C1 segment of cervical spinal cord (tissue), 14 donors: ENCODE results near the gene MED26.

Experiments
- DNase-seq, 14 donors: peaks; one replicate each; lab custom pipeline; 2025; lab: John Stamatoyannopoulos, UW

Gene MED26

DNA sequence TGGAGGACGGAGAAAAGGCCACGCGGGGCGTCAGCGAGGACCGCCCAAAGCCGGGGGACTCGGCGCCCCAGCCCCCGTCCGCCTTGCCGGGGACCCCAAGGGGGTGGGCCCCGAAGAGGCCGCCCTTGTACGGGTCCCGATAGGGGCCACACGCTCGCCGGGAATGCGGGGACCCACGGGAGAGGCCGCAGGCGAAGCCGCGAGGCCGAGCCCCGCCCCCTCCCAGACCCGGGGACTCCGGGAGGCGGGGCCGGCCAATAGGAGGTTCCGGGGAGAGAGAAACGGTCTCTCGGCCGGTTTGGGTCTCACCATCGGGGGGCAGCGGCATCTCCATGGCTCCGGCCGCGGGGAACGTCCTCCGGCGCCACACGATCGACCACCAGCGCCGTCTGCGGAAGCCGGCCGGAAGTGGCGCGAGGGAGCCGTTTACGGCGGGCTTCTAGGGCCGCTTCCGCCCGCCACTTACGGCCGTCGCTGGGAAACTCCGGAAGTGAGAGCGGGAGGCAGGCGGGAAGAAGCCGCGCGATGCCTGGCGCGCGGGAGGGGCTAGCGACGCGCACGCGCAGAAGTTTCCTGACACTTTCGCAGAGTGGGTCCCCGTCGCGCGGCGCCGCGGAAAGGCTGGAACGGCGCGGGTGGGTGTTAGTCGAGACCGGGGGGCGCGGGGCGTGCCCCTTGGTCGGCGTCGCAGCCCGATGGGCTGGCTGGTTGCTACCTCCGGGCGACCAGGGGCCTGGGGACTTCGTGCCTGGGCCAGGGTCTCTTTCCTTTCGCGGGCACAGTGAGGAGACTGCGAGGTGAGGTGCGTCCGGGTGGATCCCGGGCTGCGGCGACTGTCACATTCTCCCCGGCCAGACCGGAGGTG, 85.7 kb downstream of the MED26 start, which contains the start of gene CHERP:
TSS of gene CHERP (minus strand) at position 393 of the 865 bp plus-strand sequence. CDS start at position 334, 59 bp downstream.
- DNase-seq: peak; percentile 42 to 95 (median 87)

DNA sequence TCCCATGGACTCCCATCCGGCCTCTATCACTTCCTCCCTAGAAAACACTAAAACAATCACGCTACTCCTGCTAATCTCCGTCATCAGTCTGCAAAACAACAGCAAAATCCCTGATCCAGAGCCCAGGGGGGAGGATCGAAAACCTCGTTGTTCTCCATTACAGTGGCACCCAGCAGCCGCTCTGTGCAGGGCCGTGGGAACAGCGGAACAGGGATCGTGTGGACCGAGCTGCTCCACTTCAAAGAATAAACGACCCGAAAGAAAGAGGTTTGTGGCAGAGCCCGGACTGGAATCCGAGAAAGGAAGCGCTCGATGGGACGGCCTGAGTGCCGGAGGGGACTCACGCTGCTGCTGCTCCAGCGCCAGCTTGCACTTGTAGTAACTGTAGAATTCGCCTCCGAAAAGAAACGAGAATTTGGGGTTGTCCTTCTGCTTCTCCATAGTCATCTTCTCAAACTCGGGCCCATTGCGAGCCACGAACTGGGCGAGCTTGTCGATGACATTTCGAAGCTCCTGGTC, 86.4 kb downstream of the MED26 start:
- DNase-seq: no peak

DNA sequence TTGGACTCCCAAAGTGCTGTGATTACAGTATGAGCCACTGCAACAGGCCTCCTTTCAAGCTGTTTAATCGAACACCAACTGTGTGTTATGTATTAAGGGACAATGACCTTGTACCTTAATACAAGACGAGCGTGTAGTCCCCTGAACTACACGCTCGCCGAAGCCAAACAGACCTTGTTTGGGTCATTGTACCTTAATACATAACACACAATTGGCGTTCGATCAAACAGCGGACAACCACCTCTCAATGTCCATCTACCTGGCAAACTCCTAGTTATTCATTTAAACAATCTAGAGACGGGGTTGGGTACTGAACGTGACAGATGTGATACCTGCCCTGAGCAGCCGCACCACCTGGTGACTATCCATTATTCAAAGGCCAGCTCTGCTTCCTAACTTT, 87.1 kb downstream of the MED26 start:
- no peak for DNase-seq

DNA sequence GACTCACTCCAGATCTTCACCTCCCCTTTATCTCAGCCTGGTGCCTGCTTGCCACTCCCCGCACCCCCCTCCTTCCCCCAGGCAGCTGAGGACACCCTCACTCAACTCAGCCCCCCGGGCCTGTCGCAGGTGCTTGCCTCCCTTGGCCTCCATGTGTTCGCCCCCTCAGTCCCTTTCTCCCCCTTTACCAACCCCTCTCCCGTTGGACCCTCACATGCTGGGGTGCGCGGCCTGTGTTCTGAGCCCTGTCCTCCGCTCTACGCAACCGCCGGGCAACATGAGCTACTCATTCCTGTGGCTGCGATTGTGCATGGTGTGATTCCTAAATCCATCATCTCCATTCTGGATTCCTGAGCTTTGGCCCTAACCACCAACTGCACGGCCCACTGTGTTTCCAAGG, 90.9 kb downstream of the MED26 start:
- DNase-seq: no peak

DNA sequence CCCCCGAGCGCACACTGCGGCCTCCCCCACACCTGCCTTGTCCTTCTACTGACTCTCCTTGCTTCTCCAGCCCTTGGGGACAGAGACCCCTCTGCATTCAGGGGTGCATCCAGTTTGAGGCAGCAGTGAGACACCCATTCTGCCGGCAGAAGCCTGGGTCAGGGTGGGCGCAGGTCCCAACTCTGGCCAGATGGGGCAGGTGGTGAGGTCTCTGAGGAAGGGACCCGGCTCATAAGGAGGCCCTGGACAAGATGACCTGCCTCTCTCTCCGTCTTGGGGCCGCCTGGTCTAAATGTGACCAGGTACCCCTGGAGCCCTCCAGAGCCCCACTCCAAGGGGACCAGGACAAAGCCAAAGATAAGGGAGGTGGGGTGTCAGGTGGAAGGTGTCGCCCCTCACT, 91.9 kb downstream of the MED26 start:
- DNase-seq: no peak

DNA sequence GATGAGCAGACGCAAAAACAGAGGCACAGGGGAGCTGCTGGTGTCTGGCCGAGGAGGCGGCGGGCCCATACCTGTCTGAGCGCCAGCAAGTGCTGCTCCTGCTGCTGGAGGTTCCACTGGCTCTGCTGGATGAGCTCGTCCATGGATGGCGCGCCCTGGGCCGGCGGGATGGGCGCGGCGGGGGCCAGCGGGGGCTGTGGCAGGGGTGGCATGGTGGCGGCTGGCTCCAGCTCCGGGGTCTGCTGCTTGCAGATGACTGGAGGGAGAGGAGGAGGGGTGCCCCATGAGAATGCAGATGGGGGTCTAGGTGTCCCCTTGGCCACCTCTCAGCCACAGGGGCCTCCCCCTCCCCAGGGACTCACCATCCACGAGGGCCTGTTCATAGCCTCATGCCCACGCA, 92.6 kb downstream of the MED26 start:
- DNase-seq: no peak

DNA sequence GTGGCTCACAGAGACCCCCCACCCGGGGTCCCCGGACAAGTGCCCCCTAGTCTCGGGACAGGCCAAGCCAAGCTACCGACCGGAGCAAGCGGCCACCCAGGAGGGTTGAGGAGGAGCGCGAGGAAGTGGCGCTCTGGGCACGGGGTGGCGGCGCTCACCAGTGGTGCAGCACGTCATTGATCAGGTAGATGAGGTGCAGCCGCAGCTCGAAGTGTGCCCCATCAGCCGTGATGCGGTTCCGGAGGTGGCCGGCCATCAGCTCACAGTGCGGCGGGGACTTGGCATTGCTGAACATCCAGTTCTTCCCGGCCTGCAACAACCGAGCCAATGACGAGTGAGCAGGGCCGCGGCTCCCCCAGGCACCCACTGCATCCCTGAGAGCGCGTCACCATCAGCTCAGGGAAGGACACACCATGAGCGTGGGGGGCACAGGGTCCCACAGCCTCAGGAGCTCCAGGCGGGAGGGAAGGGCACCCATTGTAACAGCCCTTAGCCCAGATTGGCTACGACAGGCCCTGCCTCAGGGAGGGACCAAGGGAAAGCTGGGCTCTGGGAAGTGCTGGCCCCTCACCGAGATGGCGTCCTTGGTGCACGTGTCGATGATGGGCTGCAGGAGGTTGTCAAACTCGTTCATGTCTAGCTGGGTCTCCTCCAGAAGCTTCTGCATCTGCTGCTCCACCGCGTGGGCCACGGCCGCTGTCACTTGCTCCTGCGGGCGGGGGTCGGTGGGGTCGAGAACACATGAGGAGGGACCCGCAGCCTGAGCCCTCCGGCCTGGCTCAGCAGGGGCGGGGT, 95.4 kb downstream of the MED26 start:
- no peak for DNase-seq

DNA sequence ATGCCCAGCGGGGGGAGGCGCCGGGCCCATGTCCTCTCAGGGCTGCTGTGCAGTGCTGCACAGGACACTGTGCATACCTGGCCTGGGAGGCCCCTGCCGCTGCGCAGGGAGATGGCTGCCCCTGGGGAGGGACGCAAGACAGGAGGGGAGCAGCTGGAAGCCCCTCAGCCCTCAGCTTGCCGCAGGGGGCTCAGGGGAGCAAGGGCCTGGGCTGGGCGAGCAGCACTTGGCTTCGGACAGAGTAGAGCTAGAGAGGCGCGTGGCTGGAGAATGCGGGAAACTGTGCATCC, 96.7 kb downstream of the MED26 start:
- DNase-seq: no peak

DNA sequence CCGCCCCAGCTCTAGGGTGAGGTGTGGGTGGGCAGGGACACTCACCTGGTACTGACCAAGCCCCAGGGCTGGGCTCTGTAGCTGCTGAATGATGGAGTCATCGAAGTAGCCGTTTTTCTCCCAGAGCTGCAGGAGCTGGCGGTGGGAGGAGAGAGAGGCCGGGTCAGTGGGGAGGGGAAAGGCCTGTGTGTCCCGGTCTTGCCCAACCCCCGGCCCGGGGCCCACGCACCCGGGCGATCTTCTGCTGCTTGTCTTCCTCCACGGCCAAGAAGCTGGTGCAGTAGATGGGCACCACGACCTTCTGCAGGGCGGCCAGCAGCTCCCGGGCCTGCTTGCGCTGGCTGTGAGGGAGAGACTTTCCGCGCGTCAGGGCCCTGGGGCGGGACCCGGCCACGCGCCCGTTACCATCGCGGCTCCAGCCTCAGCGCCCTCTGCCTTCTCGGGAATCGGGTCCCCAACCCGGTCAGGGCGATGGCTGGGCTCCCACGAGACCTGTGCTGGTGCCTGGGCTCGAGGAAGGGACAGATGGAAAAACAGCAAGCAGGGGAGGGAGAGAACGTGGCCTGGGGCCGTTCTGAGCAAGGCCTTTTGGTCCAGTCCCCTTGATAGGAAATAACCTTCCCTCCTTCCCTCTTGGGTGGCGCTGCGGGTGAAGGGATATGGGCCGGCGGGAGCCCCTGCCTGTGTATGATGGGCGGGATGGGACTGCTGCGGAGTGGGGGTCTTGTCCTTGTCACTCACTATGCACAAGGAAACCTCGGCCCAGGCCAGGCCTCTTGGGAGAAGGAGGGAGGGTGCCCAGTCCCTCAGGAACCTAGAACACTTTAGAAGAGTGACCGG, 97.2 kb downstream of the MED26 start:
- DNase-seq: no peak

DNA sequence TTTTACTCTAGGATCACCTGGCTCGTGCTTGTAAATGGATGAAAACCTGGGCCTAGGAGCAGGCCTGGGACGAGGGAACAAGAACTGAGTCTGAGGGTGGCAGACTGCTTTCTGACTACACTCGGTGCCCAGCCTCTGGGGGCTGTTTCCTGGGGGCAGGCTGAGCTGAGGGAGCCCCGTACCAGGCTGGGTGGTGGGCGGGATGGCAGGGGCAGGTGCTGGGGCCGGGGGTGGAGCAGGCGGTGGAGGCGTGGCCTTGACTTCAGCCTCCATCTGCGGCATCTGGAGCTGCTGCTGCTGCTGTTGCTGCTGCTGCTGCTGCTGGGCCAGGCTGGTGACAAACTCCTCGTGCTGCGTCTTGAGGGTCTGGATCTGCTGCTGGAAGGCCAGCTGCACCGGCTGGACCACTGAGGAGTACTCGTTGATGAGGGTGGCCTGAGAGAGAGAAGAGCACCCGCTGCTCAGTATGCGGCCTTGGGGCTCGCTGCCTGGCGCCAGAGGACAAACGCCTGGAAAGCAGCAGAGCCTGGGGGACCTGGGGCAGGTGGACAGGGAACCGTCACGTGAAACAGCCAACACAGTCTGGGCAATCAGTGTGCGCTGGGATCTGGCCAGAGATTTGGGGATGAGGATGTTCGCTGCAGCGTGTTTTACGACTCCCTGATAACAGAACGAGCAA, 98.4 kb downstream of the MED26 start:
- no peak for DNase-seq

DNA sequence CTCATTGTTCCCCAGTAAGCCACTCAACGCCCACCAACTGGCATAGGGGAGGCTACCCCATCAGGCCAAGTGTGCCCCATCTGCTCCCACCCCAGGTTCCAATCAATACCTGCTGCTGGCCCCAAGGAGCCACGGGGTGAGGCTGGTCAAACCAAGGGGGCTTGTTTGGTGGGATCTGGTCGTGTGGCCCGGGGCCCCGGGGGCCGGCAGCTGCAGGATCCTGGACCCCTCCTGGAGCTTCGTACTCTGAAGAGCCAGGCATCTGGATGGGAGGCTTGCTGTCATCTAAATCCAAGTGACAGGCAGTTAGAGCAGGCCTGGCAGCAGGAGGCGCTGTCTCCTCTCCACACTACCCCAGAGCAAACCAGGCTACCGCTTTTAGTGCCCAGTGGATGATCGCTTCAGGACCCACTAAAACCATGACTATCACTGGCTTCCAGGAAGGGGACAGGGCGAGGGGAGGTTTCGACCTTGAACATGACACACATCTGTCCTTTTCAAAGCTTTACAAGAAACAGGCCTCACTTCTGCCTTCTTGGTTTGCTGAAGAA, 100.0 kb downstream of the MED26 start:
- DNase-seq: no peak

DNA sequence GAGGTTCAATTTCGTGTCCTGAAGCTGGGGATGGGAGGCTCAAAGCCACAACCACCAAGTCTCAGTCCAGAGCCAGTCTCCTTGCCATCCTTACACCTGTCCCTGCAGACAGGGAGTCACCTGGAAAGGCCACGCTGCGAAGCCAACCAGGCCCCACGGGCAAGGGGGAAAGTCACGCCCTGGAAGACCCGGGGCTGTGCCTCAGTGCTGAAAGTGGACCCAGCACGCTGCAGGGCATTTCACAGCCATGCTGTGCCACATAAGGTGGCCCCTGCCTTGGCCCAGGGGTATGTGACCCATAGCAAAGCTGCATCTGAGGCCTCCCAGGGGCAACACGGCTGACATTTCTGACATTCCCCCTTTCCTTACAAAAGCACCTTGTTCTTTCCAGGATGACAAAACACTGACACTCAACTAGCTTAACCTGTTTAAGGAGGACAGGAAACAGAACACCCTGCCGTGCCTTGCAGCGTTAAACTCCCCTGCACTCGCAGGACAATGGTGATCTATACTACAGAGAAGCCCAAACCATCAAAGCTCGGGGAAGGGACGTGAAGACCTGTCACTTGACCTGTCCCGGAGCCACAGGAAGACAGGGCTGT, 100.6 kb downstream of the MED26 start:
- DNase-seq: no peak

DNA sequence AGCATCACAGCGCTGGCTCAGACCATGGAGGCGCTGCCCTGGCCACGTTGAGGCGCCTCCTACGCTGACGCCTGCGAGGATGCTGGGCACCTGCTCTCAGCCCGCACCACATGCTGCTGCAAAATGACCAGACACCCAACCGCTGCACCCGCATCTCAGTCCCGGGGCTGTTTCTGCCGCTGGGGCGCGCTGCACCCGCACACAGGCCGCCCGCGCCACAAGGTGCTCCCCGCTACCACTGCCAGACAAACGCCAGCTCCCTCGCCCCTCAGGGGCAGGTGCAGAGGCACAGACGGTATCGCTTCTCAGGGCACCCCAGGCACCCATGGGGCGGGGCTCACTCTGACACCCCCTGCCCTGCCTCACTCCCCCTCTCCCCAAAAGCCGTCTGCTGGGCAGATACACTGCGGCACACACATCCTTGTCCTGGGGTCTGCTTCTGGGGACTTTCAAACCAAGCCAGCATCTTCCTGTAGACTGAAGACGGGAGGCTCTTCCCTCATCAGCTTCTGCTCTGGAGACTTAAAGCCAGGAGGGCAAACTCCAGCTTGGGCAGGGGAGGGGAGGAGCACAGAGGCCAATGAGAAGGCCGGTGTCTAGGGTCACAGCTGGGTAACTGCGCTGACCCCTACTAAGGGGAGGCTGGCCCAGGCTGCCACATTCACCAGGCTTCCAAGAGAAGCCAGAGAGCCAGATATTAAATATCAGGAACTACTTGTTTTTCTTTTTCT, 102.1 kb downstream of the MED26 start:
- DNase-seq: no peak

DNA sequence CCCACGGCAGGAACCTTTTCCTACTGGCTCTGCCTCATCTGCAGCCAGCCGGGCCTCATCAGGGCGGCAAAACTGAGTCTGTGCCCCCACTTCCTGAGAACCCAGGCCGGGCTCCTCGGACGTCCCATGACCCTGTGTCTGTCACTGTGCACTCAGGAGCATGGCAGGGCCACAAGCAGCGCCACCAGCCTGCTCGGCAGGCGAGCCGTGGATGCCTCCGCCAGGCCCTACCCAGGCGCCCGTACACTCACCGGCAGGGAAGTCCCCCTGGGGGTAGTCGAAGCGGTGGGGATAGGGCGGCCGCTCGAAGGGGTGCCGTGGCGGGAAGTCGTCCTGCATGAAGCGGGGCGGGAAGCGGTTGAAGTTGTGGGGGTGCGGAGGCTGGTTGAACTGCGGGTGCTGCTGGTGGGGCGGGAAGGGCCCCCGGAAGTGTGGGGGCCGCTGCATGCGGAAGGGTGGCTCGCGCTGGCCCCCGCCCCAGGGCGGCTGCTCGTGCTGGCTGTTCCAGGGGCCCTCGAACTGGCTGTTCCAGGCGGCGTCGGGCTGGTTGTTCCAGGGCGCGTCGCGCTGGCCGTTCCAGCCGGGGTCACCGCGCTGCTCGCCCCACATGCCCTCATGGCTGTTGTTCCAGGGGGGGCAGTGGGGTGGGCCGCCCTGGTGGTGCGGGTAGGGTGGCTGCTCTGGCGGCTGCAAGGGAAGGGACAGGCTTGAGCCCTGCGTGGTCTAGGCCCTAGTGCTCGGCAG, 102.8 kb downstream of the MED26 start:
- no peak for DNase-seq
